ENCODE results near the gene CFAP74.
"Not testable (repeated sequence)": the region's sequence is repeated elsewhere in the genome, so short reads cannot be mapped to it uniquely, and the experiment has no call there.

Gene CFAP74

DNA sequence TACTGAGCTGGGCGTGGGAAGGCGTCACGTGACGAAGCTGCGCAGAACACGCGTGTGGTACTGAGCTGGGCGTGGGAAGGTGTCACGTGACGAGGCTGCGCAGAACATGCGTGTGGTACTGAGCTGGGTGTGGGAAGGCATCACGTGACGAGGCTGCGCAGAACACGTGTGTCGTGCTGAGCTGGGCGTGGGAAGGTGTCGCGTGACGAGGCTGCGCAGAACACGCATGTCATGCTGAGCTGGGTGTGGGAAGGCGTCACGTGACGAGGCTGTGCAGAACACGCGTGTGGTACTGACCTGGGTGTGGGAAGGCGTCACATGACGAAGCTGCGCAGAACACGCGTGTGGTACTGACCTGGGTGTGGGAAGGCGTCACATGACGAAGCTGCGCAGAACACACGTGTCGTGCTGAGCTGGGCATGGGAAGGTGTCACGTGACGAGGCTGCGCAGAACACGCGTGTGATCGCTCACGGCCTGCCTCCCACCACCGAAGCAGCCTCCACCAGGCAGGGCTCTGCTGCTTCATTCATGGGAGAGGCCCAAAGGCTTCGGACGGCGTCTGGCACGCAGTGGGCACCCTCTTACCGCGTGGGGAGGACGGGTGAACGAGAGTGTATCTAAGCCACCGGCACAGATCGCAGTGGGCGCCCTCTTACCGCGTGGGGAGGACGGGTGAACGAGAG, 24.0 kb downstream of the CFAP74 start:
- Histone ChIP-seq H3K36me3 (no peaks in the 10 kb centered on the region), H3K27ac (no peak overlapping the region), H3K4me3 (ENCODE audit: low read depth, low read length) (no peak overlapping the region), H3K27me3 (ENCODE audit: insufficient read depth, low read depth, severe bottlenecking) (no peaks in the 10 kb centered on the region), H3K9me3 (ENCODE audit: severe bottlenecking) (no peaks in the 10 kb centered on the region)
- DNase-seq, result no peak
- TF ChIP-seq, protein P1, sequence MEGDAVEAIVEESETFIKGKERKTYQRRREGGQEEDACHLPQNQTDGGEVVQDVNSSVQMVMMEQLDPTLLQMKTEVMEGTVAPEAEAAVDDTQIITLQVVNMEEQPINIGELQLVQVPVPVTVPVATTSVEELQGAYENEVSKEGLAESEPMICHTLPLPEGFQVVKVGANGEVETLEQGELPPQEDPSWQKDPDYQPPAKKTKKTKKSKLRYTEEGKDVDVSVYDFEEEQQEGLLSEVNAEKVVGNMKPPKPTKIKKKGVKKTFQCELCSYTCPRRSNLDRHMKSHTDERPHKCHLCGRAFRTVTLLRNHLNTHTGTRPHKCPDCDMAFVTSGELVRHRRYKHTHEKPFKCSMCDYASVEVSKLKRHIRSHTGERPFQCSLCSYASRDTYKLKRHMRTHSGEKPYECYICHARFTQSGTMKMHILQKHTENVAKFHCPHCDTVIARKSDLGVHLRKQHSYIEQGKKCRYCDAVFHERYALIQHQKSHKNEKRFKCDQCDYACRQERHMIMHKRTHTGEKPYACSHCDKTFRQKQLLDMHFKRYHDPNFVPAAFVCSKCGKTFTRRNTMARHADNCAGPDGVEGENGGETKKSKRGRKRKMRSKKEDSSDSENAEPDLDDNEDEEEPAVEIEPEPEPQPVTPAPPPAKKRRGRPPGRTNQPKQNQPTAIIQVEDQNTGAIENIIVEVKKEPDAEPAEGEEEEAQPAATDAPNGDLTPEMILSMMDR (IDR thresholded peaks at IDR 0.05; ENCODE audit: low read depth, low read length), result no peak

DNA sequence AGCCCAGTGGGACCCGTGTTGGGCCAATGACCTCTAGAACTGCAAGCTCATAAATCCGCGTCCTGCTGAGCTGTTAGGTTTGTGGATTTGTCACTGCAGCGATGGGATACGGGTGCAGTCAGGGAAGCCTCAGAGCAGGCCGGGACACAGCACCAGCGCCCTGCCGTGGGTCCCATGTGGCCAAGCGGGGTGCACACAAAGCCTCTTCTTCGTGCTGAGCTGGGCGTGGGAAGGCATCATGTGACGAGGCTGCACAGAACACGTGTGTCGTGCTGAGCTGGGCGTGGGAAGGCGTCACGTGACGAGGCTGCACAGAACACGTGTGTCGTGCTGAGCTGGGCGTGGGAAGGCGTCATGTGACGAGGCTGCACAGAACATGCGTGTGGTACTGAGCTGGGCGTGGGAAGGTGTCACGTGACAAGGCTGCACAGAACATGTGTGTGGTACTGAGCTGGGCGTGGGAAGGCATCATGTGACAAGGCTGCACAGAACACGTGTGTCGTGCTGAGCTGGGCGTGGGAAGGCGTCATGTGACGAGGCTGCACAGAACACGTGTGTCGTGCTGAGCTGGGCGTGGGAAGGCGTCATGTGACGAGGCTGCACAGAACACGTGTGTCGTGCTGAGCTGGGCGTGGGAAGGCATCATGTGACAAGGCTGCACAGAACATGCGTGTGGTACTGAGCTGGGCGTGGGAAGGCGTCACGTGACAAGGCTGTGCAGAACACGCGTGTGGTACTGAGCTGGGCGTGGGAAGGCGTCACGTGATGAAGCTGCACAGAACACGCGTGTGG, 24.7 kb downstream of the CFAP74 start:
- not testable (repeated sequence) for H3K4me3 ChIP-seq (ENCODE audit: low read depth, low read length); DNase-seq; H3K27me3 ChIP-seq (ENCODE audit: insufficient read depth, low read depth, severe bottlenecking); H3K27ac ChIP-seq; H3K36me3 ChIP-seq; H3K9me3 ChIP-seq (ENCODE audit: severe bottlenecking)

DNA sequence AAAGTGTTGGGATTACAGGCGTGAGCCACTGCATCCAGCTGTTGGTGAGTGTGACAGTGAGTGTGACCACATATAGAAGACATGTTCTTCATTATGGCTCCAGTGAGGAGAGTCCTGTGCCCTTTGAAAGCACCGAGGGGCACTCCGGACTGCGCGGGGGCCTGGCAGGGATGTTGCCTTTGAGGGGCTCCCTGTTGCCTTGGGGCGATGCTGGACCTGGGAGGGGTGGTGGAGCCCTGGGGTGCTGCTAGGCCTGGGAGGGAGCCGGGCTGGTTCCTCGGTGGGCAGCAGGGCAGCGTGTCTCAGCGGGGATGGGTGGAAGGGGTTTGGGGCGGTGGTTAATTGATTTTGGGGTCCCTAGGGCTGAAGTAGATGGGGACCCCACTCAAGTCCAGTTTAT, 25.5 kb downstream of the CFAP74 start:
- H3K4me3 ChIP-seq (ENCODE audit: low read depth, low read length), result no peak overlapping the region
- no peaks in the 10 kb centered on the region for H3K27me3 ChIP-seq (ENCODE audit: insufficient read depth, low read depth, severe bottlenecking)
- H3K27ac ChIP-seq, result no peak overlapping the region
- no peaks in the 10 kb centered on the region for H3K36me3 ChIP-seq
- TF ChIP-seq, protein P1 (IDR thresholded peaks at IDR 0.05; ENCODE audit: low read depth, low read length), result no peak
- no peaks in the 10 kb centered on the region for H3K9me3 ChIP-seq (ENCODE audit: severe bottlenecking)
- no peak for DNase-seq

DNA sequence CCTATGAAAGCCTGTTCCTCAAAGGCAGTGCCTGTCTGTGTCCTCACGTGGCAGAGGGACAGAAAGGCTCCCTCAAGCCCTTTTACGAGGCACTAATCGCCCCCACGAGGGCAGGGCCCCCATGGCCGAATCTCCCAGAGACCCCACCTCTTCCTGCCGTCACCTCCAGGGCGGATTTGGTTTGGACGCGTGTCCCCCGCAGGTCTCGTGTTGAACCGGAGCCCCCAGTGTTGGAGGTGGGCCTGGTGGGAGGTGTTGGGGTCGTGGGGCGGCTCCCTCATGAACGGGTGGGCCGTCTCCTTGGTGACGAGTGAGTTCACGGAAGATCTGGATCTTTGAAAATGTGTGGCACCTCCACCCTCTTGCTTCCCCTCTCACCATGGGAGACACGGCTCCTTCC, 27.6 kb downstream of the CFAP74 start:
- Histone ChIP-seq H3K4me3 (ENCODE audit: low read depth, low read length) (no peak overlapping the region), H3K36me3 (no peaks in the 10 kb centered on the region), H3K27me3 (ENCODE audit: insufficient read depth, low read depth, severe bottlenecking) (no peaks in the 10 kb centered on the region), H3K9me3 (ENCODE audit: severe bottlenecking) (no peaks in the 10 kb centered on the region), H3K27ac (no peak overlapping the region)
- DNase-seq, result no peak
- TF ChIP-seq, protein P1 (IDR thresholded peaks at IDR 0.05; ENCODE audit: low read depth, low read length), result no peak

DNA sequence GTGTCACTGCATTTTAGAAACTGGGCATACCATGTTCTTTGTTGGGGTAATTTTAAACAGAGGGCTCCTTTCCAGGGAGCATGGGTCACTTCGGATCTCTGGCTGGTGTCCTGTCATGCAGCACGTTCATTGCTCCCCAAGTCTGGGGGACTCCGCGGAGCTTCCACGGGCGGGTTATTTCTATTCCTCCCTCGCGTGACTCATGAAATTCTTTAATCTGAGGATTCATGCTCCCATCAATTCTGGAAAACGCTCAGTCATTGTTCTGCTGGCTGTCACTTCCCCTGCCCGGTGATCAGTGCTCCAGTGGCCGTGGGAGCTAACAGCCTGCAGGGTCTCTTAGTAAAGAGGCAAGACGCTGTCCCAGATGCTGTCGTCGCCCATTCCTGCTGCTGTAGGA, 28.1 kb downstream of the CFAP74 start:
- Histone ChIP-seq H3K27me3 (ENCODE audit: insufficient read depth, low read depth, severe bottlenecking) (no peaks in the 10 kb centered on the region), H3K27ac (no peak overlapping the region), H3K9me3 (ENCODE audit: severe bottlenecking) (no peaks in the 10 kb centered on the region), H3K4me3 (ENCODE audit: low read depth, low read length) (no peak overlapping the region), H3K36me3 (no peaks in the 10 kb centered on the region)
- DNase-seq, result no peak
- TF ChIP-seq, protein P1 (IDR thresholded peaks at IDR 0.05; ENCODE audit: low read depth, low read length), result no peak

DNA sequence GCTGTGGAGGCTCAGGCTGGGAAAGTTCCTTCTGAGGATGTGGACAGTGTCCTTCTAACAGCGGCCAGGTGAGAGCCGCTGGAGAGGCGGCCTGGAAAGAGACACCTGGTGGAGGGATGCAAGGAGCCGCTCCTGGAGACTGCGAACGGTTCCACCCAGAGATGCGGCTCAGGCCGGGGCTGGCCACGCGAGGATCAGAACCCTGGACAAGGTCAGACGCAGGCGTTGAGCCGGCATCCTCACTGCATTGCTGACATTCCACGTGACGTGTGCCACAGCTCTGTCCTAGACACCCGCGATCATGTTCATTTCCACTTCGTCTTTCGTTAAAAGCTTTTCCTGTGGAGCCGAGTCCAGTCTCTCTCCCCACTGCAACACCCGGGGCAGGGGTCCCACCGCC, 28.8 kb downstream of the CFAP74 start:
- Histone ChIP-seq H3K4me3 (ENCODE audit: low read depth, low read length) (no peak overlapping the region), H3K27ac (no peak overlapping the region), H3K27me3 (ENCODE audit: insufficient read depth, low read depth, severe bottlenecking) (no peaks in the 10 kb centered on the region), H3K9me3 (ENCODE audit: severe bottlenecking) (no peaks in the 10 kb centered on the region), H3K36me3 (no peaks in the 10 kb centered on the region)
- DNase-seq, result no peak
- TF ChIP-seq, protein P1 (IDR thresholded peaks at IDR 0.05; ENCODE audit: low read depth, low read length), result no peak
